WERI-Rb-1 (cell line): Measurements from ENCODE around the gene SLC26A9.

Experiments used
- DNase-seq: peaks from one replicate; pipeline ENCODE4 v3.0.0-alpha.2; 2020
- H3K27ac ChIP-seq: fragments of 250-450 bp; sonication (Bioruptor Pico); 2 replicates; pipeline ENCODE4 v1.5.1; 2020; ENCODE audit warnings: mild to moderate bottlenecking, moderate library complexity
- H3K27me3 ChIP-seq: fragments of 250-450 bp; sonication (Bioruptor Pico); 2 replicates; pipeline ENCODE4 v1.5.1; 2021; ENCODE audit warnings: mild to moderate bottlenecking, low read depth, moderate library complexity; ENCODE audit not compliant: insufficient read depth, severe bottlenecking
- H3K36me3 ChIP-seq: fragments of 250-450 bp; sonication (Bioruptor Pico); 2 replicates; pipeline ENCODE4 v1.5.1; 2020; ENCODE audit warnings: mild to moderate bottlenecking, moderate library complexity
- H3K4me3 ChIP-seq: 2 replicates; pipeline ENCODE4 v1.5.1; 2011; ENCODE audit warnings: low read depth, mild to moderate bottlenecking, control low read depth, low read length
- H3K9me3 ChIP-seq: fragments of 250-450 bp; sonication (Bioruptor Pico); 2 replicates; pipeline ENCODE4 v1.5.1; 2021; ENCODE audit warnings: mild to moderate bottlenecking, moderate library complexity; ENCODE audit not compliant: severe bottlenecking
- TF ChIP-seq, protein P1 (sequence below): IDR thresholded peaks from 2 replicates; pipeline ENCODE4 v1.5.1; 2011; ENCODE audit warnings: low read depth, mild to moderate bottlenecking, control low read depth, inconsistent platforms, low read length

SLC26A9 gene

DNA sequence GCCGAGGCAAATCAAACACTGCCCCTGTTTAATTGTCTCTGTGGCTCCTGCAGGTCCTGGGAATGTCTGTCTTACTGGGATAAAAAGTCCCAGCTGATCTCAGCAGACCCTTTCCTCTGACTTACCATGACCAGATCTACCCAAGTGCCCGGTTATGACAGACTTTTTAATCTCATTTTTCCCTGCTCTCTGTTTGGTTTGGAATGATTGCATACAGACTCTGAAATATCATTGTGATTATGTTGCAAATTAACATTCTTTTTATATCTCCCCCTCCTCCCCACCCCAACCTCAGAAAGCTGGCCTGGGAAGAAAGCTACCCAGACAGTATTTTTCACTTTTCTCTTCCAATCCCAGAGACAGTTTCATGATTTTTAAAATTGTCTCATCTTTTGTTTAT lies 43.6 kb upstream of the SLC26A9 start:
- H3K27ac ChIP-seq = no peak overlapping the region

DNA sequence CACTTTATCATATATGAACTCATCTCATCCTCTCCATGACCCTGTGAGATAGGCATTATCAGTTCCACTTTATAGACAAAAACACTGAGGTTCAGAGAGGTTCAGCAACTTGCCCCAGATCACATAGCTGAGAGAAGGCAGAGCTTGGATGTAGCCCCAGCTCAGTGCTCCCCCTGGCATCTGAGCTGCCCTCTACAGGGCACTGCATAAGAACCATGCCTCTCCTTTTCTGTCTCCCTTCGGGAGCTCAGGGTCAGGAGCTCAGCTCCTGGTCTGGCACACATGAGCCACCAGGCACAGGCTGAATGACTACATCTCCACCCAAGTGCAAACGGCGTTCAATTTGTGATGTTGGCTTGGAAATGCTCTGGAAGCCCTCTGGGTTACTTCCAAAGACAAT lies 43.0 kb upstream of the SLC26A9 start:
- TF ChIP-seq, protein P1, sequence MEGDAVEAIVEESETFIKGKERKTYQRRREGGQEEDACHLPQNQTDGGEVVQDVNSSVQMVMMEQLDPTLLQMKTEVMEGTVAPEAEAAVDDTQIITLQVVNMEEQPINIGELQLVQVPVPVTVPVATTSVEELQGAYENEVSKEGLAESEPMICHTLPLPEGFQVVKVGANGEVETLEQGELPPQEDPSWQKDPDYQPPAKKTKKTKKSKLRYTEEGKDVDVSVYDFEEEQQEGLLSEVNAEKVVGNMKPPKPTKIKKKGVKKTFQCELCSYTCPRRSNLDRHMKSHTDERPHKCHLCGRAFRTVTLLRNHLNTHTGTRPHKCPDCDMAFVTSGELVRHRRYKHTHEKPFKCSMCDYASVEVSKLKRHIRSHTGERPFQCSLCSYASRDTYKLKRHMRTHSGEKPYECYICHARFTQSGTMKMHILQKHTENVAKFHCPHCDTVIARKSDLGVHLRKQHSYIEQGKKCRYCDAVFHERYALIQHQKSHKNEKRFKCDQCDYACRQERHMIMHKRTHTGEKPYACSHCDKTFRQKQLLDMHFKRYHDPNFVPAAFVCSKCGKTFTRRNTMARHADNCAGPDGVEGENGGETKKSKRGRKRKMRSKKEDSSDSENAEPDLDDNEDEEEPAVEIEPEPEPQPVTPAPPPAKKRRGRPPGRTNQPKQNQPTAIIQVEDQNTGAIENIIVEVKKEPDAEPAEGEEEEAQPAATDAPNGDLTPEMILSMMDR = peak; percentile 40

More for the DNA sequence above, 43.6 kb upstream of the SLC26A9 start:
- Histone ChIP-seq H3K27me3 (peaks cover 4% of the 10 kb centered on the region), H3K9me3 (no peaks in the 10 kb centered on the region), H3K36me3 (no peaks in the 10 kb centered on the region), H3K4me3 (no peak overlapping the region)
- TF ChIP-seq, protein P1 = no peak
- DNase-seq = no peak

DNA sequence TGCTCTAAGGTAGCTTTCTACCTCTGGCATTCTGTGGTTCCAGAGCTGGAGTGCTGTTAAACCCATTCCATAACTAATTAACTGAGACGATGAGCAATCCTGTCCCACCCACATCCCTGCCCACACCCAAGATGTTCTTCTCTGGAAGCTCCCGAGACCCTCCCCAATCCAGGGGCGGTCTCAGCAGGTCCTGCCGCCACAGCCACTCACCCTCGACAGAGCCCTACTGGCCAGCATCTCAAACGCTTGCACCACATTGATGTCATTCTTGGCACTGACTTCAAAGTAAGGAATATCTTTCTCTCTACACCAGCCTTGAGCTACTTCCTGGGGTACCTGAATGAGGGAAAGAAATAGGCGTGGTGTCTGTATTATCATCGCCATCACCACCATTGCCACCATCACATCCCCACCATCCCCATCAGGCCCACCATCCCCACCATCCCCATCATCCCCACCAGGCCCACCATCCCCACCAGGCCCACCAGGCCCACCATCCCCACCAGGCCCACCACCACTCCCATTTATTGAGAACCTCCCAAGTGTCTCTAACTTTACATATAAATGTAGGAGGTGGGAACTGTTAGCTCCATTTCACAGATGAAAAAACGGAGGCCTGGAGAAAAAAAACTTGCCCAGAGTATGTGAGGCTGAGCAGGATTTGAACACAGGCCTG lies 42.2 kb upstream of the SLC26A9 start:
- DNase-seq = no peak
- Histone ChIP-seq H3K27me3 (no peaks in the 10 kb centered on the region), H3K27ac (no peak overlapping the region), H3K4me3 (no peak overlapping the region), H3K9me3 (no peaks in the 10 kb centered on the region), H3K36me3 (no peaks in the 10 kb centered on the region)
- TF ChIP-seq, protein P1 = no peak

More for the DNA sequence above, 43.0 kb upstream of the SLC26A9 start:
- DNase-seq = no peak
- H3K36me3 ChIP-seq = no peaks in the 10 kb centered on the region
- H3K9me3 ChIP-seq = no peaks in the 10 kb centered on the region
- H3K27me3 ChIP-seq = no peaks in the 10 kb centered on the region
- no peak overlapping the region for H3K27ac ChIP-seq
- H3K4me3 ChIP-seq = no peak overlapping the region

DNA sequence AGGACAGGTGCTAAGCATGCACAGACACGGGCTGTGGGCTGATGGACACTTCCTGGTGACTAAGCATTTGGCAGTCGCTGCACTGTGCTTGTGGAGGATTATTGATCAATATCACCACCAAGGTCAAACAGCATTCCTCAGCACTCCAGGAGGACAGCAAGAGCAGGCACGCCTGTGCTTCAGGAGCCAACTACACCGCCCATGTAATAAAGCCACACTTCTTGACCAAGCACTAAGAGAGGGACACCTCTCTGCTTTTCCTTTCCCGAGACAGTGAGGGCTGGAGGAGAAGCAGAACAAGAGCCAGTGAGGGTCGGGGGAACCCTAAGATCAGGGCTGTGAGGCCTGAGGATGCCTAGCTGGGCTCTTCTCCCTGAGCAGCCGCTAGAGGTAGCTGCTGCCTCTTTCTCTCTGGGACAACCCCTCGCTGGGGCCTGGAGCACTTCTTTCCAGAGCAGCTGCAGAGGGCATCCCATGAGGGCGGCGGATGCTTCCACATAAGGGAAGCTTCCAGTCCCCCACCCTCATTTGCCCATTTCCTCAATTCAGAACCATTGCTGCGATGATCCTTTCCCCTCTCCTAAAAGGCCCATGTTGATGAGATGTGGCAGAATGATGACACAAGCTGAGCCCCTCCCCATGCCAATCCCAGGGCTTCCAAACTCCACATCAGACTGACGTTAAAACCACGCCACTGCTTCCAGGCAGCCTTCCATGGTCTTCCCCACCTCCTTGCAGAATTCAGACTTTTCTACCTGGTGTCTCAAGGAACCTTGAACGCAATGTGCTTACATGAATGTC lies 40.9 kb upstream of the SLC26A9 start:
- DNase-seq = peak; percentile 90
- Histone ChIP-seq H3K9me3 (no peaks in the 10 kb centered on the region), H3K27ac (no peak overlapping the region), H3K4me3 (no peak overlapping the region), H3K27me3 (no peaks in the 10 kb centered on the region), H3K36me3 (no peaks in the 10 kb centered on the region)
- TF ChIP-seq, protein P1 = peak; percentile 100

DNA sequence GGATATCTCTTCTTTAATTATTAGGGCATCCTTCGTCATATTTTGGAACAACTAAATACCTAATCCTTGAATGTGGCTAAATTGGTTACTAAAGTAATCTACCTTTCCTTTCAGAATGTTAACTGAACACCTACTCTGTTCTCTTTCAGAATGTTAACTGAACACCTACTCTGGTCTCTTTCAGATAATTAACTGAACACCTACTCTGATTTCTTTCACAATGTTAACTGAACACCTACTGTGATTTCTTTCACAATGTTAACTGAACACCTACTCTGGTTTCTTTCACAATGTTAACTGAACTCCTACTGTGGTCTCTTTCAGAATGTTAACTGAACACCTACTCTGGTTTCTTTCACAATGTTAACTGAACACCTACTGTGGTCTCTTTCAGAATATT lies 38.0 kb upstream of the SLC26A9 start:
- H3K27ac ChIP-seq = no peak overlapping the region
- TF ChIP-seq, protein P1 = no peak
- DNase-seq = no peak
- no peaks in the 10 kb centered on the region for H3K36me3 ChIP-seq
- no peak overlapping the region for H3K4me3 ChIP-seq
- no peaks in the 10 kb centered on the region for H3K27me3 ChIP-seq
- H3K9me3 ChIP-seq = no peaks in the 10 kb centered on the region
